K562 (cell line): ENCODE data around the gene SIGLEC5. TPM values are rescaled to one million over a fixed set of nuclear protein-coding genes. Genes with fewer than 3 reads are reported as not detected.
A peak's percentile ranks its signal among the peaks of the same experiment; 100 is the strongest.

ENCODE experiments used
- ATAC-seq: fragments of 200-7000 bp; cut with Tn5 transposase; 3 replicates; pipeline ENCODE4 v1.9.1; 2020; ENCODE audit warnings: moderate library complexity
- BruUV-seq: library from RNA; stranded (reverse); fragments of 400-500 nt; replicated peaks from 2 replicates; lab custom pipeline; 2021; lab: Mats Ljungman, UMichigan
- CTCF ChIA-PET: fragments of 300-600 bp; formaldehyde crosslinking; extraction: SDS; loops from one replicate; lab custom pipeline; 2021; ENCODE audit warnings: low intra/inter-chr PET ratio; lab: Yijun Ruan, JAX
- POLR2A ChIA-PET: fragments of 300-600, 350-650 bp; sonication (Branson Sonifier 250); formaldehyde crosslinking; extraction: SDS; loops from one replicate; lab custom pipeline; 2021; ENCODE audit warnings: antibody characterized with exemption, inconsistent platforms; lab: Yijun Ruan, JAX
- DNase-seq, 4 experiments: peaks; one replicate each; pipeline versions ENCODE4 v3.0.0 to v3.0.0-alpha.2; 2011 to 2018; ENCODE audit warnings: low spot score in 3 of 4, mixed read lengths in 3 of 4; ENCODE audit errors: extremely low read depth in 1 of 4
- FAIRE-seq: peaks from 2 replicates; lab custom pipeline; 2011; peaks lifted over from hg19 to GRCh38; lab: Jason Lieb, UNC
- H2AFZ ChIP-seq: 2 replicates; pipeline ENCODE4 v1.6.0; 2011; ENCODE audit warnings: low read depth, low read length, control low read depth, inconsistent platforms
- H3K27ac ChIP-seq: fragments of 200-600 bp; 3 replicates; pipeline ENCODE4 v1.8.0; 2011; ENCODE audit warnings: low read depth, mild to moderate bottlenecking, control low read depth, inconsistent platforms, low read length, moderate library complexity, mixed read lengths; ENCODE audit errors: extremely low read depth
- H3K27me3 ChIP-seq, 2 experiments: fragments of 300-600 bp in 1 of 2; 2 replicates in 1 of 2; 3 replicates in 1 of 2; pipeline versions ENCODE4 v1.6.0 to v1.8.0; 2011; ENCODE audit warnings: inconsistent platforms in 2 of 2, low read length in 2 of 2, mild to moderate bottlenecking in 1 of 2, mixed read lengths in 1 of 2, moderate library complexity in 1 of 2; ENCODE audit not compliant: control insufficient read depth in 2 of 2, insufficient read depth in 2 of 2
- H3K36me3 ChIP-seq: fragments of 300-600 bp; 3 replicates; pipeline ENCODE4 v1.8.0; 2011; ENCODE audit warnings: mild to moderate bottlenecking, low read length, inconsistent platforms; ENCODE audit not compliant: control insufficient read depth, insufficient read depth
- H3K4me1 ChIP-seq, 2 experiments: fragments of 200-600 bp in 1 of 2; replicated peaks in 1 of 2; 2 replicates in 1 of 2; 3 replicates in 1 of 2; pipeline versions ENCODE4 v1.5.1 to v1.8.0; 2011; ENCODE audit warnings: inconsistent platforms in 2 of 2, low read length in 2 of 2, mild to moderate bottlenecking in 1 of 2, mixed read lengths in 1 of 2, moderate library complexity in 1 of 2; ENCODE audit not compliant: control insufficient read depth in 2 of 2, insufficient read depth in 2 of 2
- H3K4me2 ChIP-seq: 2 replicates; pipeline ENCODE4 v1.6.1; 2011; ENCODE audit warnings: low read length, control low read depth, inconsistent platforms, mixed read lengths; ENCODE audit not compliant: insufficient read depth
- H3K4me3 ChIP-seq: fragments of 200-600 bp; sonication (generic), shearing (Covaris generic); 2 replicates; pipeline ENCODE4 v1.5.1; 2016; ENCODE audit warnings: control low read depth, inconsistent platforms
- H3K79me2 ChIP-seq: fragments of 200-600 bp; 3 replicates; pipeline ENCODE4 v1.8.0; 2011; ENCODE audit warnings: low read length, inconsistent platforms; ENCODE audit not compliant: control insufficient read depth, insufficient read depth
- H3K9ac ChIP-seq, 2 experiments: 2 replicates each; pipeline versions ENCODE4 v1.6.0 to v1.6.1; 2011; ENCODE audit warnings: low read depth in 2 of 2, low read length in 2 of 2, control low read depth in 1 of 2, inconsistent platforms in 1 of 2, mild to moderate bottlenecking in 1 of 2, mixed read lengths in 1 of 2; ENCODE audit not compliant: insufficient read depth in 1 of 2
- H3K9me1 ChIP-seq: one replicate; pipeline ENCODE4 v1.6.0; 2011; ENCODE audit warnings: inconsistent platforms, mild to moderate bottlenecking, low read length, moderate library complexity; ENCODE audit not compliant: control insufficient read depth, insufficient read depth
- H3K9me3 ChIP-seq: replicated peaks from 2 replicates; pipeline ENCODE4 v1.5.1; 2011; ENCODE audit warnings: low read depth, low read length, inconsistent platforms; ENCODE audit not compliant: control insufficient read depth, insufficient read depth
- H4K20me1 ChIP-seq: replicated peaks from 2 replicates; pipeline ENCODE4 v1.6.1; 2011; ENCODE audit warnings: low read length, inconsistent platforms, mixed read lengths; ENCODE audit not compliant: control insufficient read depth, insufficient read depth
- CBX8 ChIP-seq: fragments of 200-600 bp; sonication (generic); IDR thresholded peaks from 2 replicates; pipeline ENCODE4 v1.6.1; 2012; ENCODE audit warnings: borderline replicate concordance, mixed run types, low read depth, mild to moderate bottlenecking, moderate library complexity, mixed read lengths, low read length, control low read depth, inconsistent platforms; ENCODE audit not compliant: poor library complexity, severe bottlenecking; ENCODE audit errors: extremely low read depth
- E2F4 ChIP-seq: sonication (generic); formaldehyde crosslinking; IDR thresholded peaks from 2 replicates; pipeline ENCODE4 v1.8.0; 2022; ENCODE audit warnings: mild to moderate bottlenecking, low read depth, missing genetic modification reagents
- FOXK2 ChIP-seq, 2 experiments: fragments of 450-650 bp; IDR thresholded peaks in 1 of 2; conservative IDR thresholded peaks in 1 of 2; 2 replicates each; pipeline ENCODE4 v1.6.1; 2016; ENCODE audit warnings: low read depth in 2 of 2, mild to moderate bottlenecking in 1 of 2
- HIVEP1 ChIP-seq: fragments of 250-450 bp; sonication (Bioruptor Pico); IDR thresholded peaks from 2 replicates; pipeline ENCODE4 v1.4.0; 2020; ENCODE audit warnings: mild to moderate bottlenecking
- HMBOX1 ChIP-seq: sonication (generic); IDR thresholded peaks from 2 replicates; pipeline ENCODE4 v1.6.1; 2016
- KDM1A ChIP-seq, 2 experiments: fragments of 450-650 bp; IDR thresholded peaks; 2 replicates each; pipeline ENCODE4 v1.6.1; 2016; ENCODE audit warnings: mild to moderate bottlenecking in 2 of 2
- MNT ChIP-seq, 2 experiments: fragments of 450-650 bp; conservative IDR thresholded peaks; 2 replicates each; pipeline ENCODE4 v1.6.1; 2017; ENCODE audit warnings: mild to moderate bottlenecking in 2 of 2, moderate library complexity in 2 of 2
- MYNN ChIP-seq, 2 experiments: sonication (generic); formaldehyde crosslinking in 1 of 2; IDR thresholded peaks; 2 replicates each; pipeline versions ENCODE4 v1.5.0 to v1.6.1; 2016 to 2020; ENCODE audit warnings: antibody characterized with exemption in 1 of 2, missing genetic modification reagents in 1 of 2
- NCOR1 ChIP-seq: fragments of 450-650 bp; IDR thresholded peaks from 2 replicates; pipeline ENCODE4 v1.6.1; 2016; ENCODE audit warnings: mild to moderate bottlenecking, moderate library complexity
- PRDM10 ChIP-seq: fragments of 450-650 bp; IDR thresholded peaks from 2 replicates; pipeline ENCODE4 v1.6.1; 2018; ENCODE audit not compliant: partially characterized antibody
- ZNF449 ChIP-seq: fragments of 250-450 bp; sonication (Bioruptor Pico); IDR thresholded peaks from 2 replicates; pipeline ENCODE4 v1.8.0; 2022; ENCODE audit warnings: moderate library complexity, mild to moderate bottlenecking, inconsistent platforms
- WGBS: fragments of 100-300 bp; shearing (Covaris generic); methylation state at CpG from one replicate; pipeline ENCODE4 v1.1.6; 2016; ENCODE audit warnings: low coverage, mixed read lengths; ENCODE audit not compliant: insufficient coverage; ENCODE audit errors: missing lambda C conversion rate; 5-methylcytosine and 5-hydroxymethylcytosine counted together
- in situ Hi-C: fragments of 300-500 bp; cut with MboI; formaldehyde crosslinking; loops from 4 replicates; pipeline ENCODE4 v1.15.0; 2018; ENCODE audit warnings: inconsistent platforms, mixed read lengths
- intact Hi-C: fragments of 100-400 bp; cut with micrococcal nuclease; formaldehyde crosslinking; loops from 2 replicates; pipeline ENCODE4 v1.14.2; 2022
- polyA plus RNA-seq, 8 experiments: library from polyadenylated mRNA; depleted of rRNA in 4 of 8; stranded (reverse) in 5 of 8; unstranded in 3 of 8; fragments of >200 nt; fragmentation: Nextera tagmentation in 2 of 8; fragmentation: Illumina TruSeq in 1 of 8; extraction: Ambion mirVana in 2 of 8; extraction: Trizol in 1 of 8; gene quantifications; 2 replicates each; pipeline versions ENCODE4 v1.2.1 to v1.2.3, GENCODE V29; 2011 to 2014; ENCODE audit warnings: inconsistent platforms in 1 of 8, missing spikeins in 1 of 8
- total RNA-seq, 7 experiments: library from RNA; depleted of rRNA in 6 of 7; stranded (reverse); fragments of >200 nt in 6 of 7; fragmentation: Illumina TruSeq in 2 of 7; extraction: Trizol in 2 of 7; gene quantifications; 2 replicates each; pipeline versions ENCODE4 v1.2.1 to v1.2.3, GENCODE V29; 2011 to 2021; ENCODE audit warnings: low replicate concordance in 1 of 7

The SIGLEC5 gene
- total and polyA plus RNA-seq, 9 of the 15 experiments (the other 6 are each of a cell fraction or from before 2014, with no cell fraction given): 0.14 TPM; not detected in 8

GRCh38 chr19:51572410-51572809 is 57.8 kb downstream of the SIGLEC5 start:
- ATAC-seq (peak; percentile 82), DNase-seq (peak in 3 of 4 experiments; percentile 24 to 86 (median 74)), FAIRE-seq (peak; percentile 81)
- Histone ChIP-seq H3K4me1 (peaks cover 10 to 47% of the 10 kb centered on the region in 2 experiments), H3K9me1 (no peaks in the 10 kb centered on the region), H4K20me1 (no peaks in the 10 kb centered on the region), H3K4me3 (peak overlapping the region; percentile 71), H3K79me2 (peaks cover 63% of the 10 kb centered on the region), H3K4me2 (peak overlapping the region; percentile 97), H2AFZ (no peak overlapping the region), H3K9me3 (no peaks in the 10 kb centered on the region), H3K27ac (peak overlapping the region; percentile 76), H3K27me3 (no peaks in the 10 kb centered on the region), H3K36me3 (peaks cover 47% of the 10 kb centered on the region), H3K9ac (peak overlapping the region; percentile 66 to 86; a peak in 3 of 4 replicates)
- 0% methylated on average over 3 of the region's 3 CpGs for WGBS
- BruUV-seq: no TSS peak
- intact Hi-C loops: loop anchor here (2.0 kb wide), 2 partner anchors 26 to 64 kb away; no protein-coding TSS in a partner anchor
- CTCF ChIA-PET: interaction anchor here (1.2 kb wide), 1 partner anchor 99 kb away, joined by 4 read pairs; no protein-coding TSS in a partner anchor
- in situ Hi-C loops: no loop called here
- POLR2A ChIA-PET: interaction anchor here (0.9 to 1.4 kb wide), 3 partner anchors 19 to 24 kb away, joined by 5 to 7 read pairs (median 6); no protein-coding TSS in a partner anchor
- TF ChIP-seq HIVEP1 (CRISPR knock-in tag) (no peak), MNT (conservative IDR thresholded peaks at IDR 0.05) (peak; percentile 22 to 49; a peak in 2 of 4 replicates), ZNF449 (CRISPR knock-in tag) (no peak), FOXK2 (conservative IDR thresholded peaks at IDR 0.05 in 1 of 2, IDR thresholded peaks at IDR 0.05 in 1 of 2; ENCODE audit: low read depth in 2 of 2) (peak; percentile 57 to 69; a peak in 3 of 4 replicates), NCOR1 (peak; percentile 61), KDM1A (IDR thresholded peaks at IDR 0.05) (peak; percentile 66 to 79; a peak in 3 of 4 replicates), MYNN (IDR thresholded peaks at IDR 0.05) (peak; percentile 31; the same call in 1 of the 2 replicates), MYNN (CRISPR knock-in tag; IDR thresholded peaks at IDR 0.05) (no peak), CBX8 (no peak), HMBOX1 (peak; percentile 42; the same call in 1 of the 2 replicates), PRDM10 (no peak), E2F4 (no peak)
